Ecto neural progenitor cell (in vitro differentiated cells): ENCODE results near the gene GTPBP6.
"Not testable (repeated sequence)": the region's sequence is repeated elsewhere in the genome, so short reads cannot be mapped to it uniquely, and the experiment has no call there.

Source experiments
- DNase-seq: peaks from one replicate; pipeline ENCODE4 v3.0.0-alpha.2; 2018; ENCODE audit warnings: low spot score

The GTPBP6 gene

DNA sequence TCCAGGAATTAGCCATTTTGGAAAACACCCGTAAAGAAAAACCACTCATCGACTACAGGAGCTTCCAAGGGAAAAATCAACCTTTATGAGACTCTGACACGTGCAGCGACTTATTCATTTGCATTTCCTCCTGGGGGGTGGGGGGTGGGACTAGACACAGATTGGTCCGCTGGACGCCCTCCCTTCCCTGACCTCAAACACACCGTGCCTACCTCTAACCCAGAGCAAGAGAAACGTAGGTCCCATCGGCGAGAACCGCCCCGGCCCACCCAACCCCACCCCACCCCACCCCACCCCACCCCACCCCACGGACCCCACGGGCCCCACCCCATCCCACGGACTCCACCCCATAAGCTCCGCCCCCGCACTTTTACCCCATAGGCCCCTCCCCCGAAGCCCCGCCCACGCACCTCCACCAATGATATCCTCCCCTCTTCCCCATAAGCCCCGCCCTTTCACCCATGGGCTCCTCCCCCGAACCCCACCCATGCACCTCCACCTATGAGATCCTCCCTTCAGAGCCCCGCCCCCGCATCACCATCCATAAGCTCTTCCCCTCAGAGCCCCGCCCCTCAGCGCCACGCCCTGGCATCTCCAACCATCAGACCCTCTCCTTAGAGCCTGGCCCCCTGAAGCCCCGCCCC is 1.1 kb downstream of the GTPBP6 start:
- no peak for DNase-seq

DNA sequence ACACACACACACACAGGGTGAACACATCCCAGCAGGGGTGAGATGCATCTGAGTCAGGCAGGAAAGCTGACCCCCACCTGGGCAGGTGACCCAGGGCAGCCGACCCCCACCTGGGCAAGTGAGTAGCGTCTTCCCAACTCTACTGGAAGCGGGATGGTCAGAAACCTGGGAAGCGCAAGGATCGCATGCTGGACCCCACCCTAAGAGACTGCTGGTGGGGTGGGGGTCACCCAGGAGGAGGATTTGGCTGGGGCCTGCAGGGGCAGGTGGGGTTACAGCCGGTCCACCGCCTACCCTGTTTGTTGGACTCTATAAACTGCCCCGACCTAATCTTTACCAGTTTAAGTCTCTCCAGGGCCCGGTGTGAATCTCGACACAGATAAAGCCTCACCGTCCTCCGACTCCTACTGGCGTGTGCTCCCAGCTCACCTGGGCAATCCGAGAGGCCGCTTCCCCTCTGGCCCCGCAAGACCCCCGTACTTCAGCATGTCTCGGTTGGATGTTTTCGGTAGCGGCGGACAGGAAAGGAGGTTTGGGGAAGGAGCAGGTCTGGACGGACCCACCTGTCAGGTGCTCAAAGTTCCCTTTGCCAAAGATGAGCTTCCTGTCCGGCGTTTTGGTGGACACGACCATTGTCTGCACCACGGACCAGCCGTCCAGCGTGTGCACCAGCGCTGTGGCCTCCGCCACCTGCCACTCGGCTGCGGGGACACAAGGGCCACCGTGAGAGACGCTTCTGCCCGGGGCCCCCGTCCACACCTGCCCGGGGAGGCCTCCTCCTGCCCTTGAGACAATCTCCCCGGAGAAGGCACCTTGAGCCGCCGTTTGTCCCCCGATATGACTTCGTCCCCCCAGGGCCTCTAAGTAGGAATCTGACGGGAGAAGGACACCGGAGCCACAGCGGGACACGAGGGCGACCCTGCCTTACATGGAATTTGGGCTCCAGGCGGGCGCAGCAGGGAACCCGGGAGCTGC is 2.0 kb downstream of the GTPBP6 start:
- DNase-seq, result no peak

GRCh38 chrX:314781-315595 is 3.6 kb downstream of the GTPBP6 start:
- DNase-seq, result no peak

DNA sequence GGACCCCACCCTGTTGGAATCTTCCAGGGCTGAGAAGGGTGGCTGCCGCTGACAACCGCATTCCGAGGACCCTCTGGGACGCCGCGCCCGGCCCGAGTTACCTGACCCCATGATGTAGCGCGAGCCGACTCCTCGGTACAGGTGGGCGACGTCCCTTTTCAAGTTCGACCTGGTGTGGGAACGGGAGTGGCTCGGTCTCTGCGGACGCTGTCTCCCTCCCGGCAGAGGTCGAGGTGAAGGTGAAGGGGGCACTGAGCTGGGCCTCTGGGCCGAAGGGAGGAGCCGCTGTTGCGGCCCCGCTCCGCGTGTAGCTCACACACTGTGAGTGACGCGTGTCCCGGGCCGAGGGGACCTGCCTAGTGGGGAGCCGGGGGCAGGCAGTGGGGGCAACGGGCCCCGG is 4.5 kb downstream of the GTPBP6 start:
- no peak for DNase-seq

- DNase-seq, result no peak
Observed at GRCh38 chrX:313546-313945, 5.0 kb downstream of the GTPBP6 start.

DNA sequence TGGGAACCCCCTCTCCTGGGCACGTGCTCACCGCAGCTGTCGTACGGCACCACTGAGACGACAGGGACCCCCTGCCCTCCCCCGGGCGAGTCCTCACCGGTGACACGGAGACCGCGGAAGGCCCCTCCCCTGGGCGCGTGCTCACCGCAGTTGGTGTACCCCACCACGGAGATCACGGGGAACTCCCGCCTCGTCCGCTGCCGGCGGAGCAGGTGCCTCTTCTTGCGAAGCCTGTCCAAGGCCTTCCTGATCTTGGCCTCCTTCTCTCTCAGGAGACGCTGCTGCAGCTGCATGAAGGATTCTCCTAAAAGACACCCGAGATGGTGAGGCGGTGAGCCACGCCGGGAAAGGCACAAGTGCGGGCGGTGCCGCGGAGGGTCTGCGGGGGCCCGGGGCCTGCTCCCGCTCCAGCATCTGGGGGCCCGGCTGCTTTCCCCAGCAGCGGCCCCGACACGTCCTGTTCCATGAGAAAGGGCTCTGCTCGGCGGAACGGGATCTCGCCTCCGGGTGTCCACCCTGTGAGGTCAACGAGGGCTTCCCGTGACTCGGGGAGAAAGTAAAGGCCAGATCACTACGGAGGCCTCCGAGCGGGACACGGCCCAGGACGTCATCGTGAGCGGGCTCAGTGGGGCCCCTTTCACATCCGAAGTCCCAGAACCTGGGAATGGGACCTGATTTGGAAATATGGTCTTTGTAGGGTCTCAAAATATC is 5.8 kb downstream of the GTPBP6 start:
- DNase-seq, result no peak

DNA sequence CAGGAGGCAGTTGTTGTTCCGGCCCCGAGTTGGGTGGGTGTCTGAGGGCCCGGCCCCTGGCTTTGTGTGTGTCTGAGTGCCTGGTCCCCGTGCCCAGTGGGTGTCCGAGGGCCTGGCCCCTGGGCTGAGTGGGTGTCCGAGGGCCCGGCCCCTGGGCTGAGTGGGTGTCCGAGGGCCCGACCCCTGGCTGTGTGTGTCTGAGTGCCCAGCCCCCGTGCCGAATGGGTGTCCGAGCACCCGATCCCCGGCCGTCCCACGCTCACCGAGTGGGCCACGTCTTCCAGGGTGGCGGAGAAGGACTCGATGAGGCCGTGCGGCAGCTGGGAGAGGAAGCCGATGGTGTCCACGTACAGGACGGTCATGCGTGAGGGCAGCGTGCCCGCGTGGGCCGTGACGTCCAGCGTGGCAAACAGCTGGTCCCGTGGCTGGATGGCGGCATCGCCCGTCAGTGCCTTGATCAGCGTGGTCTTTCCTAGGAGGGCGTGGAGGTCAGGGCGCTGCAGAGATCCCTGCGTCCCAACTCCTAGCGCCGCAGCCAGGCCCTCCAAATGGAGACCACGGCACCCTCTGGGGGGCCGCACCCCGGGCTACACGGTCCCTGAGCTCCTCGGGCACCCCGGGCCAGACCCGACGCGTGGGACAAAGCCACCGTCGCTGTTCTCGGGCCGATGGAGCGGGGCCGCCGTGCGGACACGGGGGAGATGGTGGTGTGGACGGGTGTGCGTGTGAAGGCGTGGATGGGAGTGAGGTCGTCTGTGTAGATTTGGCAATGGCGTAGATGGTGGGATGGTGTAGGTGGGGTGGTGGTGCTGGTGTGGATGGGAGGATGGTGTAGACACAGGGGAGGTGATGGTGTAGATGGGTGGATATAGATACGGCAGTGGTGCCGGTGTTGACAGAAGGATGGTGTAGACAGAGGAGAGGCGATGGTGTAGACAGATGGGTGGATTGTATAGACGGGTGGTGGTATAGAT is 7.2 kb downstream of the GTPBP6 start:
- DNase-seq, result no peak

- DNase-seq, result no peak
Observed at GRCh38 chrX:310621-311155, 7.9 kb downstream of the GTPBP6 start.

- no peak for DNase-seq
Observed at GRCh38 chrX:308821-309520, 9.6 kb downstream of the GTPBP6 start.

DNA sequence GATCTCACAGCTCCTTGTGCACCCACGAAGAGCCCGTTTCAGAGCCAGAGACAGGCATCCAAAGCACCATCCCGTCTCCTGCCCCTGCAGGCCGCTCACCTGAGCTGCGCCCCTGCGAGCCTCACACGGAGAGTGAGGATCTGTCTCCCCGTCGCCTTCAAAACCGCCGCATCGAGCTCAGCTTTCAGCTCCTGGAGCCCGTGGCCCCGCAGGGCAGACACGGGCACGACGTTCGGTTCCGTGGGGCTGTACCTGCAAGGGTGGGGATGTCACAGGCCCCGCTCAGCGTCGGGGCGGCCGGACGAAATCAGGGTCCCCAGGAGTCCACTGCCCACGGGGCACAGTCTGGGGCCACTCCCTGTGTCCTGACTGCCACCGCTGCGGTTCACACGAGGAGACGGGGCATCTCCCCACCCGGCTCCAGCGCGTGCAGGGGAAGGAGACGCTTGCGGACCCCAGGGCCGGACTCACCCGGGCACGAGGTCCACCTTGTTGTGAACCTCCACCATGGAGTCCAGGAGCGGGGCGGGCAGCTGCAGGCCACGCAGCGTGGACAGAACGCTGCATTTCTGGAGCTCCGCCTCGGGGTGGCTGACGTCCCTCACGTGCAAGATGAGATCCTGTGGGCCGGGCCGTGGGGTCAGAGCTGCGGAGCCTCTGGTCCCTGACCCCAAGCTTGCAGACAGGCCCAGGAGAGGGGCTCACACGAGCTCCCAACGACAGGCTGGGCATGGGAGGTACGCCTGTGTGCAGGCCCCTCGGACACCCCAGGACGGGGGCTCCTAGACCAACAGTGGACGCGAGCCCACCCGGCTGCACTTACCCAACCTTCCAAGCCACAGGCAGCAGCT is 11.1 kb downstream of the GTPBP6 start:
- DNase-seq, result no peak

DNA sequence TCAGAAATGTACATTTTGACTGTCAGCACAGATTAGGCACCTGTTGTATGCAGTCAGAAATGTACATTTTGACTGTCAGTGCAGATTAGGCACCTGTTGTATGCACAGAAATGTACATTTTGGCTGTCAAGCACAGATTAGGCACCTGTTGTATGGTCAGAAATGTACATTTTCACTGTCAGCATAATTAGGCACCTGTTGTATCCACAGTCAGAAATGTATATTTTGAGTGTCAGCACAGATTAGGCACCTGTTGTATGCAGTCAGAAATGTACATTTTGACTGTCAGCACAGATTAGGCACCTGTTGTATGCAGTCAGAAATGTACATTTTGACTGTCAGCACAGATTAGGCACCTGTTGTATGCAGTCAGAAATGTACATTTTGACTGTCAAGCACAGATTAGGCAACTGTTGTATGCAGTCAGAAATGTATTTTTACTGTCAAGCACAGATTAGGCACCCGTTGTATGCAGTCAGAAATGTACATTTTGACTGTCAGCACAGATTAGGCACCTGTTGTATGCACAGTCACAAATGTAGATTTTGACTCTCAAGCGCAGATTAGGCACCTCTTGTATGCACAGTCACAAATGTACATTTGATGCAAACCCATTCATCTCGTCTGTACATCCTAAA is 11.9 kb downstream of the GTPBP6 start:
- not testable (repeated sequence) for DNase-seq

DNA sequence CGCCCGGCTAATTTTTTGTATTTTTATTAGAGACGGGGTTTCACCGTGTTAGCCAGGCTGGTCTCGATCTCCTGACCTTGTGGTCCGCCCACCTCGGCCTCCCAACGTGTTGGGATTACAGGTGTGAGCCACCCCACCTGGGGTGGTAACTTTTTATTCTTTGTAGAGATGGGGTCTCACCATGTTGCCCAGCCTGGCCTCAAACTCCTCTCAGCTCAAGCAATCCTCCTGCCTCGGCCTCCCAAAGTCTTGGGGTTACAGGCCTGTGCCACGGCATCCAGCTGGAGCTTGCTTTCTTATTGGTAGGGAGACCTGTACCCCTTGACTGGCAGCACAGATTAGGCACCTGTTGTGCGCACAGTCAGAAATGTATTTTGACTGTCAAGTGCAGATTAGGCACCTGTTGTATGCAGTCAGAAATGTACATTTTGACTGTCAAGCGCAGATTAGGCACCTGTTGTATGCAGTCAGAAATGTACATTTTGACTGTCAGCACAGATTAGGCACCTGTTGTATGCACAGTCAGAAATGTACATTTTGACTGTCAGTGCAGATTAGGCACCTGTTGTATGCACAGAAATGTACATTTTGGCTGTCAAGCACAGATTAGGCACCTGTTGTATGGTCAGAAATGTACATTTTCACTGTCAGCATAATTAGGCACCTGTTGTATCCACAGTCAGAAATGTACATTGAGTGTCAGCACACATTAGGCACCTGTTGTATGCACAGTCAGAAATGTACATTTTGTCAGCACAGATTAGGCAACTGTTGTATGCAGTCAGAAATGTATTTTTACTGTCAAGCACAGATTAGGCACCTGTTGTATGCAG is 12.6 kb downstream of the GTPBP6 start:
- not testable (repeated sequence) for DNase-seq

DNA sequence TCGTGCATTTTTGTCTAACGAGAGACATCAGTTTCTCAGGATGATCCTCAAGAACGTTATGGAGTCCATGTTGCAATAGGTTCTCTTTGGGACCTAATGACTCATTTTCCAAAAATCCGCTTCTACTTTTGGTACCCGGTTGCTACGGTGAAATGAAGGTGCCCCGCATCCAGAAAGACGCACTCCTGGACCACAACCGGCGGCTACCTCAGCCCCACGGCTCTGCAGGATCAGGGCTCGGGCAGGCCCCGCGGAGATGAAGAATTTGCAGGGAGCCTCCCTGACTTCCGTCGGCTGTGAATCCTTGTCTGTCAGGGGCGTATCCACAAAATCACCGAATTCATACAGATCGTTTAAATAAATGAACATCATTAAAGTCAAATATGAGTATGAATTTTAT is 15.6 kb downstream of the GTPBP6 start:
- no peak for DNase-seq

- DNase-seq, result no peak
Observed at GRCh38 chrX:300334-300733, 18.3 kb downstream of the GTPBP6 start.

DNA sequence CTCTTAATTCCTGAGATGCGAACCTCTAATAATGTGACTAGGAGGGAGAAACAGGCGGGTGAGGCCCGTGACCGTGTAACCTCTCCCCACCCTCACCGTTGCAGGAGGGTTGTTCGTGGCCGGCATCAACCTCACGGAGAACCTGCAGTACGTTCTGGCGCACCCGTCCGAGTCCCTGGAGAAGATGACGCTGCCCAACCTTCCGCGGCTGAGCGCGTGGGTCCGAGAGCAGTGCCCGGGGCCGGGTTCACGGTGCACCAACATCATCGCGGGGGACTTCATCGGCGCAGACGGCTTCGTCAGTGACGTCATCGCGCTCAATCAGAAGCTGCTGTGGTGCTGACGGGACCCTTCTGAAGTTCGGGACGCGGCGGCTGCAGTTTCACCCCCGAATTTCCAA is 19.6 kb downstream of the GTPBP6 start:
- DNase-seq, result no peak

GRCh38 chrX:295136-295535 is 23.5 kb downstream of the GTPBP6 start:
- DNase-seq, result no peak
